HEK293 (cell line): ENCODE measurements around the gene TRAPPC12.

Experiments
- CTCF ChIA-PET: fragments of 350-600 bp; formaldehyde crosslinking; extraction: SDS; loops from one replicate; lab custom pipeline; 2021; ENCODE audit warnings: antibody characterized with exemption; lab: Yijun Ruan, JAX
- POLR2A ChIA-PET: fragments of 300-600 bp; formaldehyde crosslinking; extraction: SDS; loops from one replicate; lab custom pipeline; 2020; ENCODE audit warnings: antibody characterized with exemption, inconsistent platforms; lab: Yijun Ruan, JAX
- H3K27ac ChIP-seq: fragments of 200-500 bp; sonication (Bioruptor generic); 2 replicates; pipeline ENCODE4 v1.5.1; 2014; ENCODE audit warnings: low read depth, low read length, control low read depth, inconsistent platforms; ENCODE audit errors: extremely low read depth
- H3K36me3 ChIP-seq, 2 experiments: fragments of 200-500 bp in 1 of 2; sonication (Bioruptor generic) in 1 of 2; 1 replicate in 1 of 2; 2 replicates in 1 of 2; pipeline ENCODE4 v1.5.1; 2014 to 2017; ENCODE audit warnings: inconsistent platforms in 2 of 2, low read length in 2 of 2; ENCODE audit not compliant: control insufficient read depth in 2 of 2, insufficient read depth in 1 of 2
- H3K4me1 ChIP-seq: fragments of 200-500 bp; sonication (Bioruptor generic); 2 replicates; pipeline ENCODE4 v1.5.1; 2014; ENCODE audit warnings: mild to moderate bottlenecking, low read length, inconsistent platforms; ENCODE audit not compliant: control insufficient read depth, insufficient read depth
- H3K4me3 ChIP-seq: 2 replicates; pipeline ENCODE4 v1.5.1; 2011; ENCODE audit warnings: low read depth, mild to moderate bottlenecking, control low read depth, low read length, moderate library complexity
- H3K9me3 ChIP-seq: fragments of 200-500 bp; sonication (Bioruptor generic); 2 replicates; pipeline ENCODE4 v1.5.1; 2014; ENCODE audit warnings: low read depth, low read length, inconsistent platforms; ENCODE audit not compliant: control insufficient read depth, insufficient read depth
- OSR2 ChIP-seq: fragments of 450-650 bp; formaldehyde crosslinking; IDR thresholded peaks from 2 replicates; pipeline ENCODE4 v1.5.1; 2016; ENCODE audit warnings: missing biosample characterization, missing genetic modification characterization
- SCRT1 ChIP-seq: fragments of 450-650 bp; formaldehyde crosslinking; IDR thresholded peaks from 2 replicates; pipeline ENCODE4 v1.5.1; 2016; ENCODE audit warnings: missing biosample characterization, missing genetic modification characterization, borderline replicate concordance
- SP7 ChIP-seq: fragments of 450-650 bp; formaldehyde crosslinking; IDR thresholded peaks from 2 replicates; pipeline ENCODE4 v1.5.1; 2016; ENCODE audit warnings: missing biosample characterization, missing genetic modification characterization
- TCF7L2 ChIP-seq: IDR thresholded peaks from 2 replicates; pipeline ENCODE4 v1.6.1; 2011; ENCODE audit warnings: low read depth, mild to moderate bottlenecking, inconsistent platforms, low read length, moderate library complexity, borderline replicate concordance
- ZNF140 ChIP-seq: fragments of 450-650 bp; formaldehyde crosslinking; IDR thresholded peaks from 2 replicates; pipeline ENCODE4 v1.5.1; 2016; ENCODE audit warnings: missing biosample characterization, missing genetic modification characterization
- ZNF169 ChIP-seq: fragments of 450-650 bp; formaldehyde crosslinking; IDR thresholded peaks from 2 replicates; pipeline ENCODE4 v1.5.1; 2016; ENCODE audit warnings: missing biosample characterization, missing genetic modification characterization
- ZNF19 ChIP-seq: fragments of 450-650 bp; formaldehyde crosslinking; IDR thresholded peaks from 2 replicates; pipeline ENCODE4; 2016; ENCODE audit warnings: missing biosample characterization, missing genetic modification characterization, low read depth
- ZNF274 ChIP-seq, 2 experiments: fragments of 200-500 bp in 1 of 2; fragments of 450-650 bp in 1 of 2; sonication (Bioruptor generic) in 1 of 2; formaldehyde crosslinking in 1 of 2; IDR thresholded peaks; 2 replicates each; pipeline versions ENCODE4 v1.5.1 to v1.6.1; 2014 to 2016; ENCODE audit warnings: borderline replicate concordance in 1 of 2, inconsistent platforms in 1 of 2, low read length in 1 of 2, missing biosample characterization in 1 of 2, missing genetic modification characterization in 1 of 2
- ZNF292 ChIP-seq: fragments of 450-650 bp; formaldehyde crosslinking; IDR thresholded peaks from 2 replicates; pipeline ENCODE4 v1.5.1; 2016; ENCODE audit warnings: low read depth, missing biosample characterization, missing genetic modification characterization, borderline replicate concordance
- ZNF416 ChIP-seq: fragments of 450-650 bp; formaldehyde crosslinking; IDR thresholded peaks from 2 replicates; pipeline ENCODE4 v1.5.1; 2016; ENCODE audit warnings: missing biosample characterization, missing genetic modification characterization
- ZNF501 ChIP-seq: fragments of 450-650 bp; formaldehyde crosslinking; IDR thresholded peaks from 2 replicates; pipeline ENCODE4 v1.5.1; 2016; ENCODE audit warnings: missing biosample characterization, missing genetic modification characterization
- ZNF548 ChIP-seq: fragments of 450-650 bp; formaldehyde crosslinking; IDR thresholded peaks from 2 replicates; pipeline ENCODE4 v1.5.1; 2016; ENCODE audit warnings: missing biosample characterization, missing genetic modification characterization
- ZNF555 ChIP-seq: fragments of 450-650 bp; formaldehyde crosslinking; conservative IDR thresholded peaks from 2 replicates; pipeline ENCODE4 v1.5.1; 2017; ENCODE audit warnings: missing biosample characterization, mild to moderate bottlenecking, missing genetic modification characterization, inconsistent platforms
- ZNF596 ChIP-seq: fragments of 450-650 bp; IDR thresholded peaks from 2 replicates; pipeline ENCODE4 v1.5.0; 2018; ENCODE audit warnings: missing biosample characterization, mild to moderate bottlenecking, missing genetic modification characterization, moderate library complexity
- ZNF624 ChIP-seq: fragments of 450-650 bp; formaldehyde crosslinking; IDR thresholded peaks from 2 replicates; pipeline ENCODE4 v1.5.1; 2017; ENCODE audit warnings: missing biosample characterization, missing genetic modification characterization
- ZNF664 ChIP-seq: fragments of 450-650 bp; formaldehyde crosslinking; IDR thresholded peaks from 2 replicates; pipeline ENCODE4 v1.5.1; 2016; ENCODE audit warnings: missing biosample characterization, missing genetic modification characterization
- ZNF747 ChIP-seq: fragments of 450-650 bp; formaldehyde crosslinking; IDR thresholded peaks from 2 replicates; pipeline ENCODE4 v1.5.1; 2016; ENCODE audit warnings: missing biosample characterization, missing genetic modification characterization
- ZSCAN23 ChIP-seq: fragments of 450-650 bp; formaldehyde crosslinking; IDR thresholded peaks from 2 replicates; pipeline ENCODE4 v1.5.1; 2016; ENCODE audit warnings: missing biosample characterization, missing genetic modification characterization
- TF ChIP-seq, protein P1 (sequence below): fragments of 450-650 bp; IDR thresholded peaks from 2 replicates; pipeline ENCODE4 v1.5.1; 2018; ENCODE audit warnings: missing biosample characterization, mild to moderate bottlenecking, missing genetic modification characterization
- TF ChIP-seq, protein P2 (sequence below): fragments of 450-650 bp; formaldehyde crosslinking; IDR thresholded peaks from 2 replicates; pipeline ENCODE4 v1.5.1; 2016; ENCODE audit warnings: missing biosample characterization, missing genetic modification characterization
- TF ChIP-seq, protein P3 (sequence below): fragments of 450-650 bp; formaldehyde crosslinking; IDR thresholded peaks from 2 replicates; pipeline ENCODE4 v1.5.1; 2017; ENCODE audit warnings: missing biosample characterization, missing genetic modification characterization
- TF ChIP-seq, protein P4 (sequence below): fragments of 450-650 bp; formaldehyde crosslinking; IDR thresholded peaks from 2 replicates; pipeline ENCODE4 v1.5.1; 2016; ENCODE audit warnings: missing biosample characterization, missing genetic modification characterization
- TF ChIP-seq, protein P5 (sequence below): fragments of 450-650 bp; formaldehyde crosslinking; IDR thresholded peaks from 2 replicates; pipeline ENCODE4 v1.5.1; 2016; ENCODE audit warnings: missing biosample characterization, missing genetic modification characterization

The TRAPPC12 gene

DNA sequence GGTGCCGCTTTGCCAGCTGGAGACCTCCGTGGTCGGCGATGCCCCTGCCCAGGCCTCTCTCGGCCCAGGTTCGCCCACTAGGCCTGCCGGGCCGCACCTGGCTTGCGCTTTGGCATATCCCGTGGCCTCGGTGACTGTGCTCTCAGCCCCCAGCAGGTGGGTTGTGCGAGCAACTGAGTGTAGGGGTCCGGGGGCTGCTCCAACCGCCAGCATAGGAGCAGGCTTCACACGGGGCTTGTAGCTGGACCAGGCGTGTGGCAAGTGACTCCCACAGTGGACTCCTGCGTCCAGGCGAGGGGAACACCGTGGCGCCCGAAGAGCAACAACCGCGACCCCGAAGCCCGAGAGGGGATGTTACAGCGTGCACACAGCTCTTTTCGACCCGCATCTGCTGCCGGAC lies 9.7 kb downstream of the TRAPPC12 start:
- H3K9me3 ChIP-seq: no peaks in the 10 kb centered on the region
- ChIA-PET POLR2A (no interaction called here), CTCF (no interaction called here)
- no peak overlapping the region for H3K4me3 ChIP-seq
- TF ChIP-seq SCRT1 (tag by site-specific recombination): no peak
- TF ChIP-seq, protein P1, sequence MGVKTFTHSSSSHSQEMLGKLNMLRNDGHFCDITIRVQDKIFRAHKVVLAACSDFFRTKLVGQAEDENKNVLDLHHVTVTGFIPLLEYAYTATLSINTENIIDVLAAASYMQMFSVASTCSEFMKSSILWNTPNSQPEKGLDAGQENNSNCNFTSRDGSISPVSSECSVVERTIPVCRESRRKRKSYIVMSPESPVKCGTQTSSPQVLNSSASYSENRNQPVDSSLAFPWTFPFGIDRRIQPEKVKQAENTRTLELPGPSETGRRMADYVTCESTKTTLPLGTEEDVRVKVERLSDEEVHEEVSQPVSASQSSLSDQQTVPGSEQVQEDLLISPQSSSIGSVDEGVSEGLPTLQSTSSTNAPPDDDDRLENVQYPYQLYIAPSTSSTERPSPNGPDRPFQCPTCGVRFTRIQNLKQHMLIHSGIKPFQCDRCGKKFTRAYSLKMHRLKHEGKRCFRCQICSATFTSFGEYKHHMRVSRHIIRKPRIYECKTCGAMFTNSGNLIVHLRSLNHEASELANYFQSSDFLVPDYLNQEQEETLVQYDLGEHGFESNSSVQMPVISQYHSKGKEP (tag by site-specific recombination): no peak
- no peak for TF ChIP-seq ZNF274 (IDR thresholded peaks at IDR 0.05; ENCODE audit: low read length)
- no peak for TF ChIP-seq ZNF274 (tag by site-specific recombination; IDR thresholded peaks at IDR 0.05; ENCODE audit: borderline replicate concordance)
- TF ChIP-seq, protein P2, sequence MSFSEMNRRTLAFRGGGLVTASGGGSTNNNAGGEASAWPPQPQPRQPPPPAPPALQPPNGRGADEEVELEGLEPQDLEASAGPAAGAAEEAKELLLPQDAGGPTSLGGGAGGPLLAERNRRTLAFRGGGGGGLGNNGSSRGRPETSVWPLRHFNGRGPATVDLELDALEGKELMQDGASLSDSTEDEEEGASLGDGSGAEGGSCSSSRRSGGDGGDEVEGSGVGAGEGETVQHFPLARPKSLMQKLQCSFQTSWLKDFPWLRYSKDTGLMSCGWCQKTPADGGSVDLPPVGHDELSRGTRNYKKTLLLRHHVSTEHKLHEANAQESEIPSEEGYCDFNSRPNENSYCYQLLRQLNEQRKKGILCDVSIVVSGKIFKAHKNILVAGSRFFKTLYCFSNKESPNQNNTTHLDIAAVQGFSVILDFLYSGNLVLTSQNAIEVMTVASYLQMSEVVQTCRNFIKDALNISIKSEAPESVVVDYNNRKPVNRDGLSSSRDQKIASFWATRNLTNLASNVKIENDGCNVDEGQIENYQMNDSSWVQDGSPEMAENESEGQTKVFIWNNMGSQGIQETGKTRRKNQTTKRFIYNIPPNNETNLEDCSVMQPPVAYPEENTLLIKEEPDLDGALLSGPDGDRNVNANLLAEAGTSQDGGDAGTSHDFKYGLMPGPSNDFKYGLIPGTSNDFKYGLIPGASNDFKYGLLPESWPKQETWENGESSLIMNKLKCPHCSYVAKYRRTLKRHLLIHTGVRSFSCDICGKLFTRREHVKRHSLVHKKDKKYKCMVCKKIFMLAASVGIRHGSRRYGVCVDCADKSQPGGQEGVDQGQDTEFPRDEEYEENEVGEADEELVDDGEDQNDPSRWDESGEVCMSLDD (tag by site-specific recombination): no peak
- no peak for TF ChIP-seq ZNF416
- no peak for TF ChIP-seq ZNF747 (tag by site-specific recombination)
- TF ChIP-seq ZSCAN23 (tag by site-specific recombination): no peak
- TF ChIP-seq ZNF555 (tag by site-specific recombination): no peak
- no peak for TF ChIP-seq ZNF140
- TF ChIP-seq ZNF292: no peak
- no peak for TF ChIP-seq ZNF624 (tag by site-specific recombination)
- TF ChIP-seq ZNF548 (tag by site-specific recombination): no peak
- TF ChIP-seq, protein P3, sequence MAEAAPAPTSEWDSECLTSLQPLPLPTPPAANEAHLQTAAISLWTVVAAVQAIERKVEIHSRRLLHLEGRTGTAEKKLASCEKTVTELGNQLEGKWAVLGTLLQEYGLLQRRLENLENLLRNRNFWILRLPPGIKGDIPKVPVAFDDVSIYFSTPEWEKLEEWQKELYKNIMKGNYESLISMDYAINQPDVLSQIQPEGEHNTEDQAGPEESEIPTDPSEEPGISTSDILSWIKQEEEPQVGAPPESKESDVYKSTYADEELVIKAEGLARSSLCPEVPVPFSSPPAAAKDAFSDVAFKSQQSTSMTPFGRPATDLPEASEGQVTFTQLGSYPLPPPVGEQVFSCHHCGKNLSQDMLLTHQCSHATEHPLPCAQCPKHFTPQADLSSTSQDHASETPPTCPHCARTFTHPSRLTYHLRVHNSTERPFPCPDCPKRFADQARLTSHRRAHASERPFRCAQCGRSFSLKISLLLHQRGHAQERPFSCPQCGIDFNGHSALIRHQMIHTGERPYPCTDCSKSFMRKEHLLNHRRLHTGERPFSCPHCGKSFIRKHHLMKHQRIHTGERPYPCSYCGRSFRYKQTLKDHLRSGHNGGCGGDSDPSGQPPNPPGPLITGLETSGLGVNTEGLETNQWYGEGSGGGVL (tag by site-specific recombination): no peak
- TF ChIP-seq, all 188 proteins: peak for 0
- Histone ChIP-seq H3K27ac (no peak overlapping the region), H3K36me3 (peaks cover 15 to 57% of the 10 kb centered on the region in 2 experiments), H3K4me1 (peaks cover 4% of the 10 kb centered on the region; the same call in 1 of the 2 replicates)

DNA sequence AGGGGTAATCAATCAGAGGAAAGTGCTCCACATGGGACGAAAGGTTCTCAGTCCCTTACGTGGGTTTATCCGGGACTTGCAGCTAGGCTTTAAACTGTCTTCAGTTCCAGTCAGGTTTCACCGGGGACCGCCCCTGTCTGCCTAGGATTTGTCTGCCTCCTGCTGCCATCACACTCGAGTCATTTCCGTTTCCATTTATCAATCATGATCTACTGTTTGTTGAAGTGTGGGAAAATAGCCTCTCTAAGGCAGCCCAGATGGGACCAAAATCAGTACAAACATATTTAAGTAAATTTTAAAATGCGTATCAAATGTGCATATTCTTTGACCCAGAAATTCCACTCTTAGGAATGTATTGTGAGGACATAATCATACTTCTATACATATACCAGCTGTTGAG lies 10.5 kb downstream of the TRAPPC12 start:
- no peak overlapping the region for H3K27ac ChIP-seq
- ChIA-PET POLR2A (no interaction called here), CTCF (no interaction called here)
- peaks cover 15 to 57% of the 10 kb centered on the region in 2 experiments for H3K36me3 ChIP-seq
- H3K9me3 ChIP-seq: no peaks in the 10 kb centered on the region
- H3K4me1 ChIP-seq: peaks cover 4% of the 10 kb centered on the region; the same call in 1 of the 2 replicates
- H3K4me3 ChIP-seq: no peak overlapping the region
- TF ChIP-seq ZNF169 (tag by site-specific recombination) (no peak), ZNF501 (tag by site-specific recombination) (no peak), ZNF747 (tag by site-specific recombination) (no peak), ZSCAN23 (tag by site-specific recombination) (no peak), SP7 (no peak), ZNF555 (tag by site-specific recombination) (no peak), ZNF664 (no peak), ZNF596 (tag by site-specific recombination) (no peak), OSR2 (no peak), TCF7L2 (no peak), ZNF19 (tag by site-specific recombination) (no peak)
- TF ChIP-seq, protein P4, sequence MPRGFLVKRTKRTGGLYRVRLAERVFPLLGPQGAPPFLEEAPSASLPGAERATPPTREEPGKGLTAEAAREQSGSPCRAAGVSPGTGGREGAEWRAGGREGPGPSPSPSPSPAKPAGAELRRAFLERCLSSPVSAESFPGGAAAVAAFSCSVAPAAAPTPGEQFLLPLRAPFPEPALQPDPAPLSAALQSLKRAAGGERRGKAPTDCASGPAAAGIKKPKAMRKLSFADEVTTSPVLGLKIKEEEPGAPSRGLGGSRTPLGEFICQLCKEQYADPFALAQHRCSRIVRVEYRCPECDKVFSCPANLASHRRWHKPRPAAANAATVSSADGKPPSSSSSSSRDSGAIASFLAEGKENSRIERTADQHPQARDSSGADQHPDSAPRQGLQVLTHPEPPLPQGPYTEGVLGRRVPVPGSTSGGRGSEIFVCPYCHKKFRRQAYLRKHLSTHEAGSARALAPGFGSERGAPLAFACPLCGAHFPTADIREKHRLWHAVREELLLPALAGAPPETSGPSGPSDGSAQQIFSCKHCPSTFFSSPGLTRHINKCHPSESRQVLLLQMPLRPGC (tag by site-specific recombination): no peak
- TF ChIP-seq, protein P5, sequence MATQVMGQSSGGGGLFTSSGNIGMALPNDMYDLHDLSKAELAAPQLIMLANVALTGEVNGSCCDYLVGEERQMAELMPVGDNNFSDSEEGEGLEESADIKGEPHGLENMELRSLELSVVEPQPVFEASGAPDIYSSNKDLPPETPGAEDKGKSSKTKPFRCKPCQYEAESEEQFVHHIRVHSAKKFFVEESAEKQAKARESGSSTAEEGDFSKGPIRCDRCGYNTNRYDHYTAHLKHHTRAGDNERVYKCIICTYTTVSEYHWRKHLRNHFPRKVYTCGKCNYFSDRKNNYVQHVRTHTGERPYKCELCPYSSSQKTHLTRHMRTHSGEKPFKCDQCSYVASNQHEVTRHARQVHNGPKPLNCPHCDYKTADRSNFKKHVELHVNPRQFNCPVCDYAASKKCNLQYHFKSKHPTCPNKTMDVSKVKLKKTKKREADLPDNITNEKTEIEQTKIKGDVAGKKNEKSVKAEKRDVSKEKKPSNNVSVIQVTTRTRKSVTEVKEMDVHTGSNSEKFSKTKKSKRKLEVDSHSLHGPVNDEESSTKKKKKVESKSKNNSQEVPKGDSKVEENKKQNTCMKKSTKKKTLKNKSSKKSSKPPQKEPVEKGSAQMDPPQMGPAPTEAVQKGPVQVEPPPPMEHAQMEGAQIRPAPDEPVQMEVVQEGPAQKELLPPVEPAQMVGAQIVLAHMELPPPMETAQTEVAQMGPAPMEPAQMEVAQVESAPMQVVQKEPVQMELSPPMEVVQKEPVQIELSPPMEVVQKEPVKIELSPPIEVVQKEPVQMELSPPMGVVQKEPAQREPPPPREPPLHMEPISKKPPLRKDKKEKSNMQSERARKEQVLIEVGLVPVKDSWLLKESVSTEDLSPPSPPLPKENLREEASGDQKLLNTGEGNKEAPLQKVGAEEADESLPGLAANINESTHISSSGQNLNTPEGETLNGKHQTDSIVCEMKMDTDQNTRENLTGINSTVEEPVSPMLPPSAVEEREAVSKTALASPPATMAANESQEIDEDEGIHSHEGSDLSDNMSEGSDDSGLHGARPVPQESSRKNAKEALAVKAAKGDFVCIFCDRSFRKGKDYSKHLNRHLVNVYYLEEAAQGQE: no peak
